ENCODE measurements around the gene MAP7D3.
"Not testable (repeated sequence)": the region's sequence is repeated elsewhere in the genome, so short reads cannot be mapped to it uniquely, and the experiment has no call there.

The MAP7D3 gene

GRCh38 chrX:136256026-136256425 lies 4.8 kb upstream of the MAP7D3 start:
- DNase-seq (ENCODE audit: insufficient read length, low spot score) = no peak
- FAIRE-seq = no peak

GRCh38 chrX:136255541-136255940 lies 4.3 kb upstream of the MAP7D3 start:
- no peak for DNase-seq (ENCODE audit: insufficient read length, low spot score)
- no peak for FAIRE-seq

GRCh38 chrX:136250191-136251040 lies 784 bp downstream of the MAP7D3 start:
- FAIRE-seq = no peak

GRCh38 chrX:136246201-136246600 lies 5.0 kb downstream of the MAP7D3 start:
- DNase-seq (ENCODE audit: insufficient read length, low spot score) (no peak), FAIRE-seq (no peak)

More at GRCh38 chrX:136250191-136251040, 784 bp downstream of the MAP7D3 start:
- no peak for DNase-seq (ENCODE audit: insufficient read length, low spot score)

GRCh38 chrX:136237849-136238248 lies 13.4 kb downstream of the MAP7D3 start:
- not testable (repeated sequence) for FAIRE-seq; DNase-seq (ENCODE audit: insufficient read length, low spot score)

- DNase-seq (ENCODE audit: insufficient read length, low spot score) = no peak
- no peak for FAIRE-seq
Measured at GRCh38 chrX:136237074-136237473, 14.1 kb downstream of the MAP7D3 start.

GRCh38 chrX:136228839-136229207 lies 22.4 kb downstream of the MAP7D3 start:
- no peak for FAIRE-seq
- no peak for DNase-seq (ENCODE audit: insufficient read length, low spot score)

GRCh38 chrX:136227948-136228838 lies 23.0 kb downstream of the MAP7D3 start:
- FAIRE-seq (no peak), DNase-seq (ENCODE audit: insufficient read length, low spot score) (no peak)

GRCh38 chrX:136227074-136227473 lies 24.1 kb downstream of the MAP7D3 start:
- DNase-seq (ENCODE audit: insufficient read length, low spot score) (no peak), FAIRE-seq (no peak)

- DNase-seq (ENCODE audit: insufficient read length, low spot score) (no peak), FAIRE-seq (no peak)
Measured at GRCh38 chrX:136221851-136222513, 29.2 kb downstream of the MAP7D3 start.

GRCh38 chrX:136220951-136221350 lies 30.2 kb downstream of the MAP7D3 start:
- DNase-seq (ENCODE audit: insufficient read length, low spot score) = no peak
- no peak for FAIRE-seq

- no peak for FAIRE-seq
- no peak for DNase-seq (ENCODE audit: insufficient read length, low spot score)
Measured at GRCh38 chrX:136220540-136220939, 30.7 kb downstream of the MAP7D3 start.

GRCh38 chrX:136219893-136220292 lies 31.3 kb downstream of the MAP7D3 start:
- no peak for DNase-seq (ENCODE audit: insufficient read length, low spot score)
- FAIRE-seq = no peak

GRCh38 chrX:136215559-136215958 lies 35.6 kb downstream of the MAP7D3 start:
- no peak for FAIRE-seq
- no peak for DNase-seq (ENCODE audit: insufficient read length, low spot score)

GRCh38 chrX:136214551-136214950 lies 36.6 kb downstream of the MAP7D3 start:
- DNase-seq (ENCODE audit: insufficient read length, low spot score) (peak; percentile 37), FAIRE-seq (no peak)

GRCh38 chrX:136212557-136213111 lies 38.6 kb downstream of the MAP7D3 start:
- no peak for FAIRE-seq
- no peak for DNase-seq (ENCODE audit: insufficient read length, low spot score)

GRCh38 chrX:136211766-136212556 lies 39.2 kb downstream of the MAP7D3 start:
- no peak for FAIRE-seq
- no peak for DNase-seq (ENCODE audit: insufficient read length, low spot score)

- DNase-seq (ENCODE audit: insufficient read length, low spot score) = no peak
- no peak for FAIRE-seq
Measured at GRCh38 chrX:136210806-136211205, 40.4 kb downstream of the MAP7D3 start.

GRCh38 chrX:136210243-136210642 lies 41.0 kb downstream of the MAP7D3 start:
- no peak for DNase-seq (ENCODE audit: insufficient read length, low spot score)
- no peak for FAIRE-seq

GRCh38 chrX:136209751-136210150 lies 41.4 kb downstream of the MAP7D3 start:
- FAIRE-seq (no peak), DNase-seq (ENCODE audit: insufficient read length, low spot score) (no peak)
